ENCODE data around the gene TFAM. TPM values are rescaled to one million over a fixed set of nuclear protein-coding genes. Genes with fewer than 3 reads are reported as not detected.

Gene TFAM
- total and polyA plus RNA-seq, 2 of the 8 experiments (the other 6 are each of a cell fraction or from before 2014, with no cell fraction given) = 29.3 to 97.3 TPM

GRCh38 chr10:58341422-58341821, 43.8 kb upstream of the TFAM start:
- Histone ChIP-seq H3K4me3 (ENCODE audit: extremely low read depth in 1 of 4, insufficient read depth in 2 of 4, low read depth in 3 of 4, low read length in 4 of 4) (no peak overlapping the region), H3K56ac (replicated peaks; ENCODE audit: insufficient read length, low read depth, low read length) (no peak overlapping the region), H2BK20ac (ENCODE audit: low read length) (no peak overlapping the region), H3K9me3 (ENCODE audit: insufficient read depth in 2 of 2, low read depth in 1 of 2, low read length in 1 of 2) (no peaks in the 10 kb centered on the region), H4K20me1 (replicated peaks in 1 of 2; ENCODE audit: control insufficient read depth in 1 of 2, insufficient read depth in 2 of 2, low read length in 2 of 2) (peaks cover 1 to 4% of the 10 kb centered on the region in 2 experiments), H3K23ac (ENCODE audit: insufficient read length) (no peak overlapping the region), H3K4me2 (ENCODE audit: insufficient read depth in 1 of 2, low read depth in 2 of 2, low read length in 2 of 2) (no peak overlapping the region), H4K5ac (ENCODE audit: insufficient read length, low read depth, low read length) (no peak overlapping the region), H3K14ac (ENCODE audit: insufficient read length) (no peak overlapping the region), H4K91ac (replicated peaks; ENCODE audit: insufficient read length, low read length) (no peak overlapping the region), H3K79me2 (ENCODE audit: control insufficient read depth in 1 of 2, insufficient read depth in 2 of 2, low read length in 2 of 2) (peaks cover 0 to 73% of the 10 kb centered on the region in 2 experiments; a peak in 2 of 4 replicates), H2BK12ac (ENCODE audit: low read depth, low read length) (no peak overlapping the region), H3K23me2 (ENCODE audit: low read depth, low read length) (no peaks in the 10 kb centered on the region), H2BK15ac (ENCODE audit: low read length) (no peak overlapping the region), H2AFZ (ENCODE audit: low read length) (no peak overlapping the region), H3K4ac (replicated peaks; ENCODE audit: insufficient read length, low read depth, low read length) (no peak overlapping the region), H2AK5ac (ENCODE audit: low read depth, low read length) (no peak overlapping the region), H2BK120ac (replicated peaks; ENCODE audit: low read depth, low read length) (no peak overlapping the region), H3K79me1 (ENCODE audit: low read depth, low read length) (no peaks in the 10 kb centered on the region), H3K4me1 (replicated peaks in 1 of 4; ENCODE audit: control insufficient read depth in 3 of 4, insufficient read depth in 4 of 4, low read length in 3 of 4) (no peaks in the 10 kb centered on the region; a peak in 1 of 7 replicates), H3K36me3 (ENCODE audit: control insufficient read depth in 2 of 4, insufficient read depth in 4 of 4, low read length in 3 of 4) (no peaks in the 10 kb centered on the region), H2BK5ac (ENCODE audit: low read depth, low read length) (no peak overlapping the region), H3K27me3 (replicated peaks in 1 of 4; ENCODE audit: control insufficient read depth in 3 of 4, extremely low read depth in 1 of 4, insufficient read depth in 3 of 4, low read length in 3 of 4) (no peaks in the 10 kb centered on the region), H4K8ac (ENCODE audit: extremely low read depth, insufficient read depth, low read length) (no peak overlapping the region), H3K9ac (replicated peaks in 1 of 4; ENCODE audit: extremely low read depth in 1 of 4, low read depth in 3 of 4, low read length in 3 of 4) (no peak overlapping the region), H3K18ac (ENCODE audit: extremely low read depth, low read length) (no peak overlapping the region), H3K27ac (ENCODE audit: low read depth, low read length) (no peak overlapping the region)
- 86% methylated on average over 4 of the region's 4 CpGs; no CpG with 5 or more reads in 1 of the 2 experiments for WGBS, 2 experiments (ENCODE audit: extremely low coverage in 1 of 2, insufficient coverage in 1 of 2, insufficient read length in 1 of 2, insufficient replicate concordance in 2 of 2, low coverage in 1 of 2, low lambda C conversion rate in 2 of 2, missing lambda C conversion rate in 1 of 2)
- POLR2A ChIA-PET (ENCODE audit: partially characterized antibody) = no interaction called here
- FAIRE-seq (no peak), DNase-seq (ENCODE audit: low read depth in 1 of 2, low spot score in 2 of 2) (no peak)
- no peak for TF ChIP-seq JUN (IDR thresholded peaks at IDR 0.05; ENCODE audit: low read depth, low read length)
- CTCF ChIA-PET (ENCODE audit: partially characterized antibody) = interaction anchor here (1.1 to 2.8 kb wide), 2 partner anchors 30 to 42 kb away, joined by 3 to 12 read pairs; no protein-coding TSS in a partner anchor

Measured in H1 (cell line).